Stimulated activated CD4-positive, alpha-beta T cell treated with anti-CD3 and anti-CD28 coated beads, TNF-alpha, amount 100 ng/mL, for 48 hours (primary cell): ENCODE results near the gene KRT83.

ENCODE experiments used
- DNase-seq, 3 donors: peaks; one replicate each; pipeline ENCODE4 v3.0.0-alpha.2; 2020; ENCODE audit warnings: low read depth in 3 of 3

KRT83 gene

DNA sequence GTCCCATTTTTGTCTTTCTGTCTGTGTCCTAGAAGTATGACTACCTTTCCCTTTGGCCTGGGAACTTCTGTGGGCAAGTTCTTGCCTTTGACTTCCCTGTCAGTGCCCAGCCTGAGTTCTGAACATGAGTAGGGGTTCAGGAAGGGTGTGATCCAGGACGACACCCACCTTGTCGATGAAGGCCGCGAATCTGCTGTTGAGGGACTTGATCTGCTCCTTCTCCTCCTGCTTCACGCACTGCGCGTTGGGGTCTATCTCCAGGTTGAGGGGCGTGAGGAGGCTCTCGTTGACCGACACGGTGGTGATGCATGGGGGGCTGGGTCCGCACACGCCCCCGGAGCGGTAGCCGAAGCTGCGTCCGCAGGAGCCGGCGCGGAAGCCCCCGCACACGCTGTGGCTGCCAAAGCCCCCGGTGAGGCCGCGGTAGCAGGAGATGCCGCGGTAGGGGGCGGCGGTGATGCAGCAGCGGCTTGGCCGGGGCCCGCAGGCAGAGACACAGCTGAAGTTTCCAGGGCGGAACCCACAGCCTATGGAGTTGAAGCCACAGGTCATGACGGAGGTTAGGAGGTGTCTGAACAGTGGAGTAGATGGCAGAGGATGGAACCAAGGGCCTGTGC is at the start of gene KRT83:
KRT83 (minus strand) TSS at position 615 of the 617 bp plus-strand sequence; CDS start at position 552, 63 bp downstream.
- no peak for DNase-seq

DNA sequence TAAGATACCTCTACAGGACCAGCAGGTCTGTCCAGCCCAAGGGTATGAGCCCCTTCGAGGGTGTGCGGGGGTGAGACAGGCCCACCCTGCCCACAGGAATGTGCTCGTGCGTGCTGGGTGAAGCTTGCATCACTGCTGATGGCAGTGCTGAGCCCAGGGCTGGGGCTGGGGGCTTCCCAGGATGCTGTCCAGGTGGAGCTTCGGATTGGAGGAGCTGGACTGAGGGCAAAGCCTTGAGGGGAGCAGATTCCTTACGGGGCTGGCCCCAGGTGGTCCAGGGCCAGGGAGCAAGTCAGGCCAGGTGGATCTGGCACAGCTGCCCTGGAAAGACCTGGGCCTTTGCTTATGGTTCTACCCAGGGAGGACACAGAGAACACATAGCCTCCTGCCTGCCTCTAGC is 48.6 kb upstream of the KRT83 start:
- DNase-seq = no peak

DNA sequence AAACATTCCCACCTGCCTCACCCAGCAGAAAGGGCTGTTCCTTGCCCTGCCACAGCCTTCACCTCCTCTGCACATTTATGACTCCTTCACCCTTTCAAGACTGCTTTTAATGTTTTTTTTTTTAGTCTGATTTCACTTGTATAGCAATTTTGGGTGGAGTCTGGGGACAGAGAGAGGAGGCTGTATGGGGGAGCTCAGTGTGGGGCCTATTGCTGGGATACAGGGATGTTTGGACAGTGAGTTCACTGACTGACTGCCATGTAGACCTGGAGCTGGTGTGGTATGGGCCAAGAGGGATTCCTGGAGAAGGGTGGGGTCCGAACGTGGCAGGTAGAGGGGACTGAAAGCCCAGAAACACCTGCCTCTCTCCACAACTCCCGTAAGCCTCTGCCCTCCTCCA is 48.0 kb upstream of the KRT83 start:
- no peak for DNase-seq

DNA sequence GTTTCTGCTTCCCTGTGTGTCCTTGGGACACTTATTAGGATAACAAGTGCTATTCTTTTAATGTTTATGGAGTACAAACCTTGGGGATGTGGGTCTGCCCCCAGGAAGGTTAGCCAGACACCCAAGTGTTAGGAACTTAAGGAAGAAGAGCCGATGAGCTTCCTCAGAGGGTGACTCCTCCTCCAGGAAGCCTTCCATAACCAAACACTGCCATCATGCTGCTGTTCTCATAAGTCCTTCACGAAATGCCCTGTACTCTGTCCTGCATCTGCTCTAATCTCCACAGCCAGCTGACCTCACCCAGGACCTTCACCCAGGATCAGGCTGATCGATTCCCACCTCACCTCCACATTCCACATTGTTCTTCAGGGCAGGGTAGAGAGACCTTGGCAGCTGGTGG is 47.3 kb upstream of the KRT83 start:
- DNase-seq = no peak

DNA sequence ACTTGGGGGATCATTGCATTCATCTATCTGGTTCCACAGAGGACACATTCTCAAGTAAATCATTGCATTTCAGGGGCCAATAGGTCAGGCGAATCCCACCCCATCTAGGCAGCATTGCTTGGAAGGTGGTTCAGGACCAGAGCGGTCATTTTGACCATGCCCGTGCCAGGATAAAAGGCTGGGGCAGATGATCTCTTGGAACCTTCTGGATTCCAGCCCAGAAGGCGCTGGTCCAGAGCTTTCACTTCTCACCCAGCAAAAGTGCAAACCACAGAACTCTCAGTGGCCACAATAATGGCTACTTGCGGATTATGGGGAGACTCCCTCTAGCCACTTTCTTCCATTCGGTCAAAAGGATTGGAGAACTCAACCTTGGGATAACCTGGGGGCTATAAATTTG is 46.7 kb upstream of the KRT83 start:
- no peak for DNase-seq

DNA sequence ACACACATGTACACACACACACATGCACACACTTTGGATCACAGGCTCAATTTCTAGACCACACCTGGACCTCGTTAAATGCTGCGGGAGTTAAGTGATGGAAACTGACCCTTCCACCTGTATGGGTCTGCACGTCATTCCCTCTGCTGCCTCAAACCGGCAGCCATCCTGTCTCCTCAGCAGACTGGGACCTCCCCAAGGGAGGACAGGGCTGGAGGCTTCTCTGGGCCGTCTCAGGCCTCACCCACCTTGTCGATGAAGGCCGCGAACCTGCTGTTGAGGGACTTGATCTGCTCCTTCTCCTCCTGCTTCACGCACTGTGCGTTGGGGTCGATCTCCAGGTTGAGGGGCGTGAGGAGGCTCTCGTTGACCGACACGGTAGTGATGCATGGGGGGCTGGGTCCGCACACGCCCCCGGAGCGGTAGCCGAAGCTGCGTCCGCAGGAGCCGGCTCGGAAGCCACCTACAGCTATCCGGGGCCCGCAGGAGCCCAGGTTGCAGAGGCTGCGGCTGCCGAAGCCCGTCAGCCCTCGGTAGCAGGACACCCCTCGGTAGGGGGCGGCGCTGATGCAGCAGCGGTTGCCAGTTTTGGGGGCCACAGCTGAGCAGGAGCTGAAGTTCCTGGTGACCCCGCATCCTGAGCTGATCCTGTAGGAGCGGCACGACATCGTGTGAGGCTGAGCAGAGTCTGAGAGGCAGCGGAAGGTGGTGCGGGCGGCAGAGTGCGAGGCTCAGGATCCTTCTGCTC is 45.7 kb upstream of the KRT83 start, which contains the start of gene KRT85:
KRT85 (minus strand) TSS at position 744 of the 748 bp plus-strand sequence; CDS start at position 668, 76 bp downstream.
- DNase-seq = no peak

DNA sequence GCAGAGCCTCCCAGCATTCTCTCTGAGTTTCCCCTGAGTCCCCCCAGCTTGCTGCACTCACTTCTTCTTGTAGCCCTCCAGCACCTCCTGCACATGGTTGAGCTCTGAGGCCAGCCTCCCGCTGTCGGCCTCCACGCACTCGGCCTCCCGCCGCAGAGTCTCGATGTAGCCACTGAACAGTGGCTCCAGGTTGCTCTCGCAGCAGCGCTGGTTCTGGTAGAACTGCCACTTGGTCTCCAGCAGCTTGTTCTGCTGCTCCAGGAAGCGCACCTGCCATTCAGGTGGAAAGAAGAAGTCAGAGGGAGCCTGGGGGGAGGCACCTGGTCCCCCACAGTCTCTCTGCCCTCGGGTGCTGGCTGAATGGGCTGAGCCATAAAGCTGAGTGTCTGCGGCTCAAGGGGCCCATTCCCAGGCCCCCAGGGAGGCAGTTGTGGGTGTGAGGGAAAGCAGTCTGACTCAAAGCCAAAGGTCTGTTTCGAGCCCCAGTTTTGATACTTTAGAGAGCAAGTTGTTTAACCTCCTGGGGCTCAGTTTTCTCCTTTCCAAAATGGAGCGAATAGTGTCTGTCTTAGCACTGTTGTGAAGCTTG is 43.8 kb upstream of the KRT83 start:
- no peak for DNase-seq

DNA sequence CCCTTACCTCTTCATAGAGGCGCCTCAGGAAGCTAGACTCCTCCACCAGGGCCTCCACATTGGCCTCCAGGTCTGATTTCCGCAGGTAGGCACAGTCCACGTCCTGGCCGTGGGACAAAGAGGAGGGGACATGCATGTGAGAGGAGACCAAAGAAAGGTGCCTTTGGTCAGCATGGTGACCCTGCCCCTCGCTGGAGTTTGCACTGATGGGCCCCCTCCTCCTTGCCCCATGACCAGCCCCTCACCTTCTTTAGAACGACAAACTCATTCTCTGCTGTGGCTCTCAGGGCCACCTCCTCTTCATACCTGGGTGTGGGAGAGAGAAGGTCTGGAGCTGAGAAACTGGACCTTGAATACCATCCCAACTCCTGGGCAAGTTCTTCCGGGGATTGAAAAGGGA is 42.9 kb upstream of the KRT83 start:
- no peak for DNase-seq

DNA sequence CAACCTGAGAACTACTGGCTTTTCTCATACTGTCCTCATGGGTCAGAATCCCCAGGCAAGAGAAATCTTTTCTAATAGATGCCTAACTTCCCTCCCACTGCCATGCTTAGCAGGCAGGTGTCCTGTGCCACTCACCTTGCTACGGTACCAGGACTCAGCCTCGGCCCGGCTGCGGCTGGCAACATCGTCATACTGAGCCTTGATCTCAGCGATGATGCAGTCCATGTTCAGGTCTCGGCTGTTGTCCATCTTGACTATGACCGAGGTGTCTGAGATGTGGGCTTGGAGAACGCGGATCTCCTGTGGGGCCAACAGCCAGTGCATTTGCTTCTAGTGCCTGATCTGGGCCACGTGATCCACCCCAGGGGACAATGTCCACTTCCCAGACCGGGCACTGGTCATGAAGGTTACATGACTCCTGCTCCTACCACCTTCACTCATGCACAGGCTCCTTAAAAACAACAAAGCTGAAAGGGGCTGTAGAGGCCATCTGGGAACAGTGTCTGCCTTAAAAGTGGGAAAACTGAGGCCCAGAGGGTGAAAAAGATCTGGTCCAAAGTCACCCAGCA is 42.0 kb upstream of the KRT83 start:
- no peak for DNase-seq

DNA sequence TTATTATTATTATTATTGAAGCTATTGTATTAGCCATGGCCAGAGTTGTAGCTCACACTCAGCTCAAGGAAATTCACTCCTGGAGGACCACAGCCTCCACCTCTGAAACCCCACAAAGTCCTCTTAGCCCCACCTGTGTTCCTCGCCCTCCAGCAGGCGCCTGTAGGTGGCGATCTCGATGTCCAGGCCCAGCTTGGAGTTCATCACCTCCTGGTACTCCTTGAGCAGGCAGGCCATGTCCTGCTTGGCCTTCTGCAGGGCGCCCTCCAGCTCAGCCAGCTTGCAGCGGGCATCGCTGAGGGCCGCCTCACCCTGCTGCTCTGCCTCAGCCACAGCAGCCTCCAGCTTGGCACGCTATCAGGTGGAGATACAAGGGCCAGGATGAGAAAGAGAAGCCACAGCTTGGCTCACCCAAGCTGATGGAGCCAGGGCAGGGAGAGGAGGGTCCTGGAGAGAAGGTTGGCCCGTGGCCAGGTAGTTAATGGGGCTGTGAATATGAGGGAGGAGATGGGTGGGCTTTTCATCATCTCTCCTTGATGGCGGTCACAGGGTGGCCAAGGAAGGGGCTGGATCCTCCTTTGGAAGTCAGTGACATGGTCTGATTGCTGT is 41.0 kb upstream of the KRT83 start:
- DNase-seq = no peak

DNA sequence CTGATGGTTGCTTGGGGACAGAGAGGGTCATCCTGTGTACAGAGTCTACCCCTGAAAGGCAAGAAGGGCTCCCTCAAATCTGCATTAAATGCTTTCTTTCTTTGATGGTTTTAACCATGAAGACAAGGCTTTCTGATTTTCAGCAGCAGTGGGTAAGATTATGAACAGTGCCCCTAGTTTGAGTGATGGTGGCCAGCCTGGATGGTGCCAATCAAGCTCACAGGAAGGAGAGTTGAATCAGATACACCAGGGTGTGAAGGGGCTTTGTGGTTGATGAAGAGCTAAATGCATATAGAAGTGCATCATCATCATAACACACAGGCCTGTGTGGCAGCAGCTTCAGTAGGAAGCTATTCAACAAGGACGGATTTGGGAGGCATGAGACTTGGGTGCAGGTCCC is 40.4 kb upstream of the KRT83 start:
- no peak for DNase-seq

DNA sequence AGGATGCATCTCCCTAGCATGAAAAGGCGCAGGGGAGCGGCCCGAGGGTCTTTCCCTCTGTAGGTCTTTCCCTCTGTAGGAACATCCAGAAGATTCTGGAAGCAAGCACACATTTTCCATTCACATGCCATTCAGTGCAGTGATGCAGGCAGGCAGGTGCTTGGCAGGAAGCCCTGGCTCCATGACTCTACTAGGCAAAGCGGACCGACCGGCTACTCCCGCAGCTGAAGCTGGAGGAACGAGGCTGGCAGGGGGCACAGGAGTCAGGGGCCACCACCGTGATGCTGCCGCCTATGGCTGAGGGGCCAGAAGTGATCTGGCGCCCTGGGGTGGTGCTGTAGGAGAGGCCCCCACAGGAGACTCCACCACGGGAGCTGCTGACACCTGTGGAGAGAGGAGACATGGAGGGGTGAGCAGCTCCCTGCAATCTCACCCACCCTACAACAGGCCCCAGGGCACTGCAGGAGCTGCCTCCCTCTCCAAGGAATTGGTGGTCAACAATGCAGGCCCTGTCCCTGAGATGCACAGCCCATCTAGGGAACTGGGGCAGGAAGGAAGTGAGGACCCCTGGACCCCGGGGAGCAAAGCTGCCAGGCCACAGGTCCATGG is 39.6 kb upstream of the KRT83 start:
- no peak for DNase-seq

DNA sequence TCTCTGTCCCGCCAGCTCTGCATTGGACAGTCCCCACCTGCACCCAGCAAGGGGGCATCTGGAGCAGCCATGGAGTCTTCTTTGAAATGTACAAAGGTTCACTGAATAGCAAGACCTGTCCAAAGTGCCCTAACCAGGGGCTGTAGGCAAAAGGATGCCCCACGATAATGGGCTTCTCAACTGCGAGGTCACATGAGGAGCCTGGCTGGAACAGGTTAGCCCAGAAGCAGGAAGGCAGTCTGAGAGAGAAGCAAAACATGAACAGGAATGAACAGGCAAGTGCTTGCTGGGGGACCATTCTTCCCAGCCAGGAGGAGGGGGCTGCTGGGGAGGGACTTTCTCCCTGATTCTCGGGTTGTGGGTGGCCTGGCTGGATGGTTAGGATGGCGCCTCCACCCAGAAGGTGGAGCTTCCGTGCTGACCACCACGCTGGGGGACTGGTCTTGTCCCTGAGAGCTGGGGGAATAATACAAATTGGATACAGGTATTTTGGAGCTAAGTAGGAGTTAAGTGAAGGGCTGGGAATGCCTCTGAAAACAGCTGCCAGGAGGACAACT is 39.0 kb upstream of the KRT83 start:
- DNase-seq = no peak

DNA sequence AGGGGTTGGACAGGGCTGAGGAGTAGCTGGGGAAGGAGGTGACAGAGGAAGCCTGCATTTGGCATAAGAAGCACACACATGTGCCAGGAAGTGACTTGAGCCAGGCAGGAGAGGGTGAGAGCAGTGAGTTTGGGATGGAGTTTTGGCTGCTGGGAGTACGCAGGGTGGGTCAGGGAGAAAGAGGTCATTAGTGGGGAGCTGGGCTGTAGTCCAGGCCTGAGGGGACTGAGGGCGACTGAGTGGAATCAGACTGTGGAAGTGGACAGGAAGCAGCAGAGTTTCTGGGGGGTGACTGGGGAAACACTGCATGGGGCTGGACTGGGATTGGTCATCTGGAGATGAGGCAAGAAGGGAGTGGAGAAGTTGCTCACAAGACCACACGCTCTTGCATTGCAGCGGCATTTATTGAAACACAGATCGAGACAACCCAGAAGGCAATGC is 38.4 kb upstream of the KRT83 start:
- DNase-seq = no peak

DNA sequence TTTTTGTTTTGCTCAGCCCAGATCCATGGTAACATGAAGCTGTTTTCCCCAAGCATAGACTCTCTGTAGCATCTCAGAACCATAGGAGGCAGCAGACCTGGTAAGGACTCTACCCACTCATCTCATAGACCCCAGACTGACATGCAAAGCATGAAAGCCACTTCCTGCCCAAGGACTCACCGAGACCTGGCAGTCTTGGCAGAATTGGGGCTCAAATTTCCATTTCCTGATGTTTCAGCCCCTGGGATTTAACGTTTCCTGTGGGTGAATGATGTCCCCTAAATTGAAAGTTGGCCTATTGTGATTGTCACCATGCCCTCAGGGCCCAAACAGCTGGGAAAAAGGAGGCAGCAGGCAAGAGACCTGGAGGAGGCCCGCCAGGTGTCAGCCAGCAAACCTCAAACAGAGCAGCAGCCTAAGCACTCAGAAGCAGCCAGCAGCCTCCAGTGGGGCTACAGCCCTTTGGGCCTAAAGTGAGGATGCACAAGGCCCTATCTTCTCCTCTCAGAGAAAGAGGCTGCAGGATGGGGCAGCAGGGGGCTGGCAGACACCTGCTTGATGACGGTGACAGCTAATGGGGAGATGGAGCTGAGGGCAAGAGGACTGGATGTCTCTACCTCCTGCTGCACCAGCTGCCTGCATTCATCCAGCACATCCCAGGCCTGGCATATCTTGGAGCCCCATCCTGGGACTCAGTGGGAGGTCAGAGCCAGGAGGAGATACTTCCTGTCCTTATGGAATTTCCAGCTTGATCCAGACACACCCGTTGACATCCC is 37.6 kb upstream of the KRT83 start:
- no peak for DNase-seq

DNA sequence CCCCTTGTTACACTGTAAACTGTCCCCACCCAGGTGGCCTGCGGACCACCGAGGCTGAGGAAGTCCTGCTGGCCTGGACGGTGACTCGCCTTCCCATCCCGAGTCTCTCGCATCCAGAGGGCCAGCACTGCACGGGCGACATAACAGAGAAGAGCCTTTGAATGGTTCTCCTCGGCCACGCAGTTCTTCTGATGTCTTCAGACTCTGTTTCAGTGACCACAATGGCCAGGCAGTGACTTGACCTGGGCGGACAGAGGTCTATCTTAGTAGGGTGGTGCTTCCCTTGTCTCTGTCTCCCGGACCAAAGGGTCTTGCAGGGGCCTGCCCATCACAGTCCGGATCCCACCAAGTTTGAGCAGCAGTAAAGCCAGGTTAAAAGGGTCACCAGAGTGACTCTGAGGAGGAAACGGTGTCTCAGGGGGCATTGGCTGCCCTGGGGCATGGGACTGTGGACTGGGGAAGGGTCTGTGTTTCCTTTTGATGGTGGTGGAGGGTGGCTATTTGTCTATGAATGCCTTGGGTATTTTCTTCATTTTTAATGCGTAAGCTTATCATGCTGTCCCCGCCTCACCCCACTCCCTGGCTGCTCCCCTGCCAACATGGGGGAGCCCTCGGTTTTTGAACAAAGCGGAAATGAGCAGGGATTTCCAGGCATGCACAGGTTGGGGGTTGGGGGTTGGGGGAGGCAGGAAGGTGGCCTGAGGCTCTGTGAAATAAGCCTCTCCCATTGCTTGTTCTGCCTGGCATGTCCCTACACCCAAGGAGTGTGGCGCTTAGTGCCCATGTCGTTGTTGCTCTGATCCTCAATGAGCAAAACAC is 35.8 kb upstream of the KRT83 start:
- no peak for DNase-seq

DNA sequence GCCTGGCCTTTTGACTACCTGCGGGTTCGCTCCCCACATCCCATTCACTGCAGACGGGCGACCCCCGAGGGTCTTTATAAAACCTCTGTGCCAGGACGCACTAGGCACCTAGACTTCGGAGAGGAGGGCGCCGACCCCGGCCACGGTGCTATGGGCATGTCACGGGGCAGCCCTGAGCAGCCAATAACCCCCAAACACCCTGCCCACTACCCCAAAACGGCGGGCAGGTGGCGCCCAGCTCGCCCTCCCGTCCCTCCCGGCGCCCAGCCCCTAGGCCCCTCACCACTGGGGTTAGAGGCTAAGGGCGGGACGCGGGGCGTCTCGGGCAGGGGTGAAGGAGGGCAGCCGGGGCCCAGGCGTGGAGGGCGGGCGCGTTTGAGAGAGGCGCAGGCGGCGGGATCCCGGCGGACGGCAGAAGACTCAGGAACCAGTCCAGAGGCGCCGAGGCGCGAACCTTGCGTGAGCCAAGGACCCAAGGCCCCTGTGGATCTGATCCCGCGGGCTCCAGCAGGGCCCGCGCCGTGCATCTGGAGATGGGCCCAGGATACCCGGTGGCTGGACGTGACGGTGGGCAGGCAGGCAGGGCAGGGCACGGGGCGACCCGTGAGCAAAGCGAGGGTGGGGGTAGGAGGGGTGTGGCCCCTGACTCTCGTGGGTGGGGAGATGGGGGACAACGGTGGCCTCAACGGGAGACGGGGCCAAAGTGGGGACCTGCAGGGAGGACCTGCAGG is 35.0 kb upstream of the KRT83 start:
- no peak for DNase-seq

DNA sequence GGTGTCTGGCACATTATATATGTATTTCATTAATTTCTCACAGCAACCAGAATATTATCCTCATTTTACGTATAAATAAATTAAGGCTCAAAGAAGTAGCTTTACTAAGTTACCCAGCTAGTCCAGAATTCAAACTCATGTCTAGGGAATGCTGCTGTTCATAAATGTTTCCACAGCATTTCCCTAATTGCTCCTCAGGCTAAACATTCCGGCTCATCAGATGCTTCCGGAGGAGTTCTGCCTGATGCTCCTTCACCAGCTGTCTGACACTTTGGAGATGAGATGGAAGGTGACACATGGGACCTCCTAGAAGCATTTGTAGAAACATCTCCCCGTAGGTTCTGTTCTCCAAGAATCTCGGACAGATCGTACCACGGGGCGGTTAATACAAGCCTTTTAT is 34.0 kb upstream of the KRT83 start:
- DNase-seq = no peak

DNA sequence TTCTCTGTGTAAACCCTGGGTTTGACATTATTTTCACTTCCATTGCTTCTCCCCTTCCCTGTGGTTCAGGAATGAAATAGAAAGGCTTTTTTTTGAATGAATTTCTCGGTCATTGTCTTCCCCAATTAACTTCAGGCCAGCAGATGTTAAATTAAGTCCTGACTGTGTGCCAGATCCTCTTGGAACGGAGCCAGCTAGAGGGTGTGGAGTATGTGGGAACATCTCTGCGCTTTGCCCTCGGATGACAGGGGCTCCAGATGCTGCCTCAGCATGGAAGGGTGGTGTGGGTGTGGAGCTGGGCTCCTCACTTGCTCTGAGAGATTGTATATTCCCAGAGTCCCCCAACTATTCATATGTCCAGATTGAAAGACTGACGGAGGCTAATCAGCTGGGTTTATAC is 33.0 kb upstream of the KRT83 start:
- DNase-seq = no peak
